SK-N-MC (cell line): ENCODE results near the gene PDZD4.

Experiments used
- EZH2 ChIP-seq: fragments of 200-600 bp; sonication (generic); IDR thresholded peaks from one replicate; pipeline ENCODE4 v1.6.1; 2017; ENCODE audit warnings: antibody characterized with exemption
- FOXP2 ChIP-seq: optimal IDR thresholded peaks from 2 replicates; pipeline ENCODE3; 2011; ENCODE audit warnings: mild to moderate bottlenecking, moderate library complexity; ENCODE audit not compliant: insufficient read depth; ENCODE audit errors: extremely low read length, control extremely low read depth
- POLR2AphosphoS5 ChIP-seq: IDR thresholded peaks from 2 replicates; pipeline ENCODE4 v1.6.1; 2012; ENCODE audit warnings: mild to moderate bottlenecking, low read depth, low read length, borderline replicate concordance

- no peak for TF ChIP-seq EZH2
- TF ChIP-seq POLR2AphosphoS5: no peak
- TF ChIP-seq FOXP2: no peak
Observed at GRCh38 chrX:153828308-153828707, 2.0 kb downstream of the PDZD4 start.
